ENCODE data around the gene PRM3.

Gene PRM3

DNA sequence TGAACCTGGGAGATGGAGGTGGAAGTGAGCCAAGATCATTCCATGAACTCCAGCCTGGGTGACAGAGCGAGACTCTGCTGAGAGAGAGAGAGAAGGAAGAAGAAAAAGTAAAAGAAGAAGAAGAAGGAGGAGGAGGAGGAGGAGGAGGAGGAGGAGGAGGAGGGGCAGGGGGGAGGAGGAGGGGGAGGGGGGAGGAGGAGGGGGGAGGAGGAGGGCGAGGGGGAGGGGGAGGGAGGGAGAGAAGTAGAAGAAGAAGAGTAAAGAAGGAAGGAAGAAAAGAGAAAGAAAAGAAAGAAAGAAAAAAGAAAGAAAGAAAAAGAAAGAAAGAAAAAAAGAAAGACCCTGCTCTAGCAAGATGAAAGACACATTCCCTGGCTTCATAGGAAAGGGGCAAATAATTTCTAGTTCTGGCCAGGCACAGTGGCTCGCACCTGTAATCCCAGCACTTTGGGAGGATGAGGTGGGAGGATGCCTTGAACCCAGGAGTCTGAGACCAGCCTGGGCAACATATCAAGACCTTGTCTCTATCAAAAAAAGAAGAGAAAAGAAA, 41.1 kb downstream of the PRM3 start:
- no peak overlapping the region for H3K27ac ChIP-seq (ENCODE audit: low read length)
- no peaks in the 10 kb centered on the region for H3K4me1 ChIP-seq (ENCODE audit: control insufficient read depth, low read depth, low read length)
- H3K36me3 ChIP-seq (ENCODE audit: control insufficient read depth, low read depth, low read length), result no peaks in the 10 kb centered on the region
- H3K9me3 ChIP-seq (ENCODE audit: control insufficient read depth, low read depth, low read length), result no peaks in the 10 kb centered on the region
- no peak overlapping the region for H3K9ac ChIP-seq (ENCODE audit: low read length)
- H3K4me3 ChIP-seq (ENCODE audit: low read length), result no peak overlapping the region
- H3K27me3 ChIP-seq (ENCODE audit: control insufficient read depth, insufficient read depth, low read length), result no peaks in the 10 kb centered on the region

DNA sequence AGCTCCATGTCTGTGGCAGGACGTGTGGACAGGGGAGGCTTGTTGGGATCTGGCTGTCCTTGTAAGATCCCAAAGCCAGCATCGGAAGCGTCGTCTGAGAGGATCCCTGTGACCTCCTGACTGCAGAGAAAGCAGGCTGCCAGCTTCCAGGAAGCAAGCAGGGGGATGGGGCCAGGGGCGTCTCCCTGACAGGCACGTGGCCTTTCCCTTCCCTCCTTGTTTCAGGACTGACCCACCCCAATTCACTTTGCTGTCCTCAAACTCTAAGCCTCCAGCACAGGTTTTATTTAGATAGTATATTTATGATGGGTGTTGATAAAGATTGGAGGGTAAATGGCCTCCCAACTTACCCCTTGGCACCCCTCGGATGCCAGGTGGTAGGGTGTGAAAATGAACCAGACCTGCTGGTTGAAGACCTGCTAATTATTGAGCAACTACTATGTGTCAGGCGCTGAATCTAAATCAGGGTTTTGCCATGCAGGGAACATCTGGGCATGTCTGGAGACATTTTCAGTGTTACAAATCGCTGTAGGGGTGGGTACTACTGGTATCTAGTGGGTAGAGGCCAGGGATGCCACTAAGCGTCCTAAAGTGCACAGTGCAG, 42.0 kb downstream of the PRM3 start:
- H3K27me3 ChIP-seq (ENCODE audit: control insufficient read depth, insufficient read depth, low read length), result no peaks in the 10 kb centered on the region
- H3K9me3 ChIP-seq (ENCODE audit: control insufficient read depth, low read depth, low read length), result no peaks in the 10 kb centered on the region
- no peaks in the 10 kb centered on the region for H3K36me3 ChIP-seq (ENCODE audit: control insufficient read depth, low read depth, low read length)
- H3K4me1 ChIP-seq (ENCODE audit: control insufficient read depth, low read depth, low read length), result no peaks in the 10 kb centered on the region
- H3K27ac ChIP-seq (ENCODE audit: low read length), result no peak overlapping the region
- H3K9ac ChIP-seq (ENCODE audit: low read length), result no peak overlapping the region
- no peak overlapping the region for H3K4me3 ChIP-seq (ENCODE audit: low read length)

DNA sequence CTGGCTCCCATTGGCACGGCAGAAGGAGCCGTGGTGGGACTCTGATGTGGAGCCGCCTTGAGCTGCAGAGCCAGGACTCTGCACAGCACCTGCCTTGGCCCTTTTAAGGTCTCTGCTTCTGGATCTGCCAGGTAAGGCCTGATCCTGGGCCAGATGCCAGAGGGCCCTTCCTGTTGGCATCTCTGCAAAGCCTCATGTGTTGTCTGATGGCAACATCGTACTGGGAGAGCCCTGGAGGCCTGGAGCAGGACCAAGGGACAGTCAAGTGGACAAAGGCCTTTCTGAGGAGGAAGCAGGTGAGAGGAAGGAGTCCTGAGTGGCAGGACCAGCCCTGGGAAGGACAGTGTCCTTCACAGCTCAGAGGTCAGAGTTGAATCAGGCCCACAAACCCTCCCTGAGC, 43.5 kb downstream of the PRM3 start:
- H3K27ac ChIP-seq (ENCODE audit: low read length), result no peak overlapping the region
- H3K9me3 ChIP-seq (ENCODE audit: control insufficient read depth, low read depth, low read length), result no peaks in the 10 kb centered on the region
- no peaks in the 10 kb centered on the region for H3K27me3 ChIP-seq (ENCODE audit: control insufficient read depth, insufficient read depth, low read length)
- no peaks in the 10 kb centered on the region for H3K4me1 ChIP-seq (ENCODE audit: control insufficient read depth, low read depth, low read length)
- H3K36me3 ChIP-seq (ENCODE audit: control insufficient read depth, low read depth, low read length), result no peaks in the 10 kb centered on the region
- H3K4me3 ChIP-seq (ENCODE audit: low read length), result no peak overlapping the region
- no peak overlapping the region for H3K9ac ChIP-seq (ENCODE audit: low read length)

DNA sequence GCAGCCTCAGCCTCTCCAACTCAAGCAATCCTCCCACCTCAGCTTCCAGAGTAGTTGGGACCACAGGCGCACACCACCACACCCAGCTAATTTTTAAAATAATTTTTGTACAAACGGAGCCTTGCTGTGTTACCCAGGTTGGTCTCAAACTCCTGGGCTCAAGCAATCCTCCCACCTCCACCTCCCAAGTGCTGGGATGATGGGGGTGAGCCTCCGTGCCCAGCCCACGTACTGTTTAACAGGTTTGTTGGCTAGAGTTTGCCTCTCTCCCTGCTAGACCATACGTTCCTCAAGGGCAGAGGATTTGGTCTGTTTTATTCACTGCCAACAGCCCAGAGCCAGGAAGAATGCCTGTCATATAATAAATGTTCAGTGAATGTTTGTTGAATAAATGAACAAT, 44.0 kb downstream of the PRM3 start:
- no peak overlapping the region for H3K9ac ChIP-seq (ENCODE audit: low read length)
- H3K4me3 ChIP-seq (ENCODE audit: low read length), result no peak overlapping the region
- H3K9me3 ChIP-seq (ENCODE audit: control insufficient read depth, low read depth, low read length), result no peaks in the 10 kb centered on the region
- H3K27me3 ChIP-seq (ENCODE audit: control insufficient read depth, insufficient read depth, low read length), result no peaks in the 10 kb centered on the region
- H3K4me1 ChIP-seq (ENCODE audit: control insufficient read depth, low read depth, low read length), result no peaks in the 10 kb centered on the region
- no peaks in the 10 kb centered on the region for H3K36me3 ChIP-seq (ENCODE audit: control insufficient read depth, low read depth, low read length)
- no peak overlapping the region for H3K27ac ChIP-seq (ENCODE audit: low read length)

DNA sequence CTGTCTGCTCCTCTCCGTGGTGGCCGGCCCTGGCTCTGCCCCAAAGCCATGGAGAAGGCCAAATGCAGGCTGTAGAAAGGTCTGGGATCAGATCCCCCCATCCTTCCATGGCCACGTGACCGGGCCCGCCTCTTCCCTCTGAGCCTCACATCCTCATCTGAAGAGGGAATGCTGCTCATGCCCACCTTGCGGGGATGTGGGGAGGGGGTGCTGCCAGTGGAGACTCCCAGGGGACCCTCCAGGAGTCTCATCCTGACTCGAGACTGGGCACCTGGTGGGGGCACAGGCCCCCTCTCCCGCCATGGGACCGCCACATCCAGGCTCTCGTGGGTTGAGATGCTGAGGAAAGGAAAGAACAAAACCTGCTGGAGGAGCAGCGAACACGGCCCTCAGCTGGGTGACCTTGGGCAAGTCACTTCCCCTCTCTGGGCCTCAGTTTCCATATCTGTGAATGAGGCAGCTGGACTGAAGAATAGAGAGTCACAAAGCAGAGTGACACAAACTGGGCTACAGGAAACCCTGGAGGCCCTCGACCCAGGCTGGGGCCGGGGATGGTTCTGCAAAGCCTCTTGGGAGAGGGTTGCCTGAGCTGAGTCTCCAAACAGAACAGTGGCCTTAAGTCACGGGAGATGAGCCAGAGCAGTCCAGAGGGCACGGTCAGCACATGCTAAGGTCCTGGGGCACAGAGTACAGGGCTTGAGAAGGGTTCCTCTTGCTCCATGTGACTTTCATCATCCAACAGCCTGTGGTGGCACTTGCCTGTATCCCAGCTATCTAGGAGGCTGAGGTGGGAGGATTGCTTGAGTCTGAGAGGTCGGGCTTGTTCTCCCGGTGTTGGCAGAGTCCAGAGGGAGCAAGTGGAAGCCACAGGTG, 47.5 kb downstream of the PRM3 start:
- H3K4me3 ChIP-seq (ENCODE audit: low read length), result no peak overlapping the region
- H3K36me3 ChIP-seq (ENCODE audit: control insufficient read depth, low read depth, low read length), result no peaks in the 10 kb centered on the region
- no peak overlapping the region for H3K27ac ChIP-seq (ENCODE audit: low read length)
- no peak overlapping the region for H3K9ac ChIP-seq (ENCODE audit: low read length)
- H3K27me3 ChIP-seq (ENCODE audit: control insufficient read depth, insufficient read depth, low read length), result no peaks in the 10 kb centered on the region
- H3K4me1 ChIP-seq (ENCODE audit: control insufficient read depth, low read depth, low read length), result no peaks in the 10 kb centered on the region
- H3K9me3 ChIP-seq (ENCODE audit: control insufficient read depth, low read depth, low read length), result no peaks in the 10 kb centered on the region

DNA sequence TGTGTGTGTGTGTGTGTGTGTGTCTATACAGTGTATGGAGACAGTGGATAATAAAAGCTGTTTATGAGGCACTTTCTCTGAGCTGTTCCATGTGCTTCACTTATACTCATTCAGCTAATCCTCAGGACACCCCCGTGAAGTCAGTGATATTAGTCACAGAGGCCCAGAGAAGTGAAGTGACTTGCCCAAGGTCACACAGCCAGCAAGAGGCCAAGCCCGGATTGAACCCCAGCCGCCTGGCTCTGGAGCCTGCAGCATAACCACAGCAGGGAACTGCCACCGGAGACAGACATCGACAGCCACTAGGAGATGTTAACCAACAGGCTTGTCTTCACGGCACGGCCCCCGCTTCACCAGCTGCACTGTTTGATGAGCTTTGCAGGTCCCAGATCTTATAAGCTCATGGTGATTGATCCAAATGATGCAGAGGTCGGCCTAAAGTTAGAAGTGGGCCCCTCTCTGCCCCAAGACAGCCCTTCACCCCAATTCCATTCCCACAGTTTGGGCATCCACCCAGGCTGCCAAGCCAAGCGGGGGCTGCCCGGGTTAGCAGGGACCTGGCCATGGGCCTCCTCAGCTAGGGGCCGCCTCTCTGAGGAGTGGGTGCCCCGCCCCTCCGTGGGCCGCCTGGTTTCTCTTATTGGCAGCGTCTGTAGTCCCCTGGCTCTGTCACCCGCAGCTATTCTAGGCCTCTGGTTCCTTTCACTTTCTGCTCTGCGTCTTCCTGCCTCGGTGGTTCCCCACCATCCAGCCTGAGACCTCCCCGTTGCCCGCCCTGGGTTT, 48.3 kb downstream of the PRM3 start:
- Histone ChIP-seq H3K4me1 (ENCODE audit: control insufficient read depth, low read depth, low read length) (no peaks in the 10 kb centered on the region), H3K36me3 (ENCODE audit: control insufficient read depth, low read depth, low read length) (no peaks in the 10 kb centered on the region), H3K27ac (ENCODE audit: low read length) (no peak overlapping the region), H3K4me3 (ENCODE audit: low read length) (no peak overlapping the region), H3K27me3 (ENCODE audit: control insufficient read depth, insufficient read depth, low read length) (no peaks in the 10 kb centered on the region), H3K9ac (ENCODE audit: low read length) (no peak overlapping the region), H3K9me3 (ENCODE audit: control insufficient read depth, low read depth, low read length) (no peaks in the 10 kb centered on the region)

DNA sequence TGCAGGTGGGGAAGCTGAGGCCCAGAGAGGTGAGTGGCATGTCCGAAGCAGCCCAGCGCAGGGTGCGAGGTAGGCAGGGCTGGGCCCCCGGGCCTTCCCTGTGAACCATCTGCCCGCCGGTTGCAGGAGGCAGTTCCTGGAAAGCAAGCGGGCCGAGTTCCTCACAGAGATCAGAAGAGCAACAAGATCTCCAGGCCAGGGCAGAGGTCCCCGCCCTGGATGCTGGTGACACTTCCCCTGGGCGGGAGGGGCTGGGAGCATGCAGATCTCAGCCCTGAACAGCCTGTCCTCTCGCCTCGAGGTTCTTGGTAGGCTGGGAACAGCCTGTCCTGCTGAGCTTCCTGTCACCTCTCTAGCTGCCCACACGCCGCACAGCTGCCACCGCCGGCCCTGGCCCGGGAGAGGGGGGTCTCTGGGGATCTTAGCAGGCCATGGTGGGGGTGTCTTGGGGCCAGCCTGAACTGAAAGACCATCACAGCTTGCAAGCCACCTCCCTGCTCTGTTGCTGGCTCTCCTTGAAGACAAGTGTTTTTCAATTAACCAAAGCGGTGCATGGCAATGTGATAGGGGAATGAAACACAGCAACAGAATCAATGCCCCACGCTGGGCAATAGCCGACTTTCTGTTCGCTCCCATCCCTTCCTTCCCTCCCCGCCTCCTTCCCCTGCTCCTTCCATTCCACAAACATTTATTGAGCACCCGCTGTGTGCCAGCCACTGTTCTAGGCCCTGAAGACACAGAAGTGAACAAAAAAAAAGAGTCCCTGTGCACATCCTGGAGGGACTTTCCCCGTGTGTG, 49.1 kb downstream of the PRM3 start:
- Histone ChIP-seq H3K9ac (ENCODE audit: low read length) (no peak overlapping the region), H3K27ac (ENCODE audit: low read length) (no peak overlapping the region), H3K4me3 (ENCODE audit: low read length) (no peak overlapping the region), H3K36me3 (ENCODE audit: control insufficient read depth, low read depth, low read length) (no peaks in the 10 kb centered on the region), H3K27me3 (ENCODE audit: control insufficient read depth, insufficient read depth, low read length) (no peaks in the 10 kb centered on the region), H3K4me1 (ENCODE audit: control insufficient read depth, low read depth, low read length) (no peaks in the 10 kb centered on the region), H3K9me3 (ENCODE audit: control insufficient read depth, low read depth, low read length) (no peaks in the 10 kb centered on the region)

Data from iPS-18a (cell line).